ENCODE results near the gene ZMAT5. TPM values are rescaled to one million over a fixed set of nuclear protein-coding genes. Genes with fewer than 3 reads are reported as not detected.

Gene ZMAT5
- total and polyA plus RNA-seq, 10 of the 15 experiments (the other 5 are each of a cell fraction or from before 2014, with no cell fraction given): 2.3 to 43.0 (median 21.9) TPM

- ChIA-PET SMC1A (ENCODE audit: uncharacterized antibody, unreplicated experiment) (no interaction called here), RAD21 (ENCODE audit: unreplicated experiment) (no interaction called here), POLR2A (no interaction called here), CTCF (no interaction called here)
- Histone ChIP-seq H3K4me2 (ENCODE audit: control insufficient read depth, insufficient read depth) (no peak overlapping the region), H3K4me1 (ENCODE audit: control insufficient read depth, insufficient read depth, low read length) (0 out of 2 replicates have a peak, but pooled peaks cover 3% of the 10 kb centered on the region), H3K9me3 (replicated peaks; ENCODE audit: control insufficient read depth, insufficient read depth, low read length) (no peaks in the 10 kb centered on the region), H3K36me3 (ENCODE audit: control insufficient read depth in 2 of 2, insufficient read depth in 2 of 2, low read length in 1 of 2) (no peaks in the 10 kb centered on the region), H4K20me1 (ENCODE audit: control insufficient read depth, insufficient read depth) (no peaks in the 10 kb centered on the region), H3K27ac (ENCODE audit: control insufficient read depth, insufficient read depth) (no peak overlapping the region), H3K4me3 (no peak overlapping the region), H2AFZ (ENCODE audit: control insufficient read depth, low read depth, low read length) (no peak overlapping the region), H3K79me2 (ENCODE audit: control insufficient read depth, insufficient read depth, low read length) (no peaks in the 10 kb centered on the region), H3K27me3 (replicated peaks in 1 of 2; ENCODE audit: control insufficient read depth in 2 of 2, insufficient read depth in 2 of 2, low read length in 1 of 2) (no peaks in the 10 kb centered on the region), H3K9ac (ENCODE audit: control insufficient read depth, insufficient read depth, low read length) (no peak overlapping the region)
- TF ChIP-seq ESRRA (IDR thresholded peaks at IDR 0.05; ENCODE audit: low read length) (no peak), E2F4 (IDR thresholded peaks at IDR 0.05; ENCODE audit: low read depth, low read length) (no peak), POLR2AphosphoS2 (IDR thresholded peaks at IDR 0.05; ENCODE audit: low read depth, low read length) (no peak)
- in situ Hi-C loops (cut with MboI): no loop called here
- DNase-seq (ENCODE audit: low read depth, low spot score): no peak
- intact Hi-C loops (cut with micrococcal nuclease; ENCODE audit: unreplicated experiment): no loop called here
- FAIRE-seq: no peak
- 57% methylated on average over 7 of the region's 7 CpGs for WGBS (ENCODE audit: insufficient coverage, insufficient replicate concordance, low lambda C conversion rate, missing lambda C conversion rate)
- ATAC-seq: no peak
- no TSS peak for BruUV-seq (replicated peaks)
These were observed 61.2 kb downstream of the ZMAT5 start for GRCh38 chr22:29705651-29706050.

DNA sequence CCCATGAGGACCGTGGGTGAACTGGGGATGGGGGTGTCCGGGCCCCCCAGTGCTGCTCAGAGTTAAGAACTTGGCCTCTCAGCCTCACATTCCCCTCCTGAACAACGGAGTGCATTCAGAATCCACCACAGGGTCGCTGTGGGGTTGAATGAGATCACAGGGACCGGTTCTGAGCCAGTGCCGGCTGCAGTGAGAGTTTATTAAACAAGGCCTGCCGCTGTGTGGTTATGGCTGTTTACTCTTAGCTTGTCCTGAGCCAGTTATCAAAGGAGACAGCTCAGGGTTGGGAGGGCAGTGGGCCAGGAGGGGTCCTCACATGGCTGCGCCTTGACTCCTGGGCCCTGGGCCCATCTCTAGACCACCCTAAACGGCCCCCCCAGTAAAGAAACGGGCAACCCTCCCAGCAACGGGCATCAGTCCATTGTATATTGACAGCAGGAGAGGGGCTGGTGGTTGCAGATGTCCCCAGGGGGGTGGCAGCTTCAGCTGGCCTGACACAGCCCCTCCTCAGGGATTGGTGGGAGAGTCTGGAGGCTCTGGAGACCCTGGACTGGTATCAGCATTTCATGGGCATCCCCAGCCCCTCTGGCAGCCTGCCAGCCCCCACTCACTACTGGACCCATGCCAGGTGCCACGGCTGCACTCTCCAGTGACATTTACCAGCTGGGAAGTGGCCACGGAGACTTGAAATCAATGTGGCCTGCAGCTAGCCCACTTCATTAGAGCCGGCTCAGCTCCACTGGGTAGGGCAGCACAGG is 62.1 kb downstream of the ZMAT5 start:
- ChIA-PET SMC1A (ENCODE audit: uncharacterized antibody, unreplicated experiment) (no interaction called here), RAD21 (ENCODE audit: unreplicated experiment) (no interaction called here), POLR2A (no interaction called here), CTCF (no interaction called here)
- H3K4me3 ChIP-seq: no peak overlapping the region
- H3K36me3 ChIP-seq (ENCODE audit: control insufficient read depth in 2 of 2, insufficient read depth in 2 of 2, low read length in 1 of 2): no peaks in the 10 kb centered on the region
- H3K9ac ChIP-seq (ENCODE audit: control insufficient read depth, insufficient read depth, low read length): no peak overlapping the region
- TF ChIP-seq ZNF384 (IDR thresholded peaks at IDR 0.05; ENCODE audit: borderline replicate concordance, low read depth, low read length) (no peak), TAF1 (IDR thresholded peaks at IDR 0.05; ENCODE audit: borderline replicate concordance, low read depth, low read length) (no peak)
- WGBS (ENCODE audit: insufficient coverage, insufficient replicate concordance, low lambda C conversion rate, missing lambda C conversion rate): 13% methylated on average over 14 of the region's 14 CpGs
- H3K9me3 ChIP-seq (replicated peaks; ENCODE audit: control insufficient read depth, insufficient read depth, low read length): no peaks in the 10 kb centered on the region
- no peak for DNase-seq (ENCODE audit: low read depth, low spot score)
- no peaks in the 10 kb centered on the region for H4K20me1 ChIP-seq (ENCODE audit: control insufficient read depth, insufficient read depth)
- no peak overlapping the region for H2AFZ ChIP-seq (ENCODE audit: control insufficient read depth, low read depth, low read length)
- in situ Hi-C loops (cut with MboI) (no loop called here), intact Hi-C loops (cut with micrococcal nuclease; ENCODE audit: unreplicated experiment) (no loop called here)
- BruUV-seq (replicated peaks): no TSS peak
- H3K4me2 ChIP-seq (ENCODE audit: control insufficient read depth, insufficient read depth): no peak overlapping the region
- no peak for FAIRE-seq
- 0 out of 2 replicates have a peak, but pooled peaks cover 3% of the 10 kb centered on the region for H3K4me1 ChIP-seq (ENCODE audit: control insufficient read depth, insufficient read depth, low read length)
- no peaks in the 10 kb centered on the region for H3K27me3 ChIP-seq (replicated peaks in 1 of 2; ENCODE audit: control insufficient read depth in 2 of 2, insufficient read depth in 2 of 2, low read length in 1 of 2)
- ATAC-seq: no peak
- H3K79me2 ChIP-seq (ENCODE audit: control insufficient read depth, insufficient read depth, low read length): no peaks in the 10 kb centered on the region
- no peak overlapping the region for H3K27ac ChIP-seq (ENCODE audit: control insufficient read depth, insufficient read depth)

Data from GM12878 (cell line).